ENCODE results near the gene DENND1A. TPM values are rescaled to one million over a fixed set of nuclear protein-coding genes. Genes with fewer than 3 reads are reported as not detected.

DENND1A gene
- total RNA-seq, 1 experiment from 2014 or later: 42.5 TPM

DNA sequence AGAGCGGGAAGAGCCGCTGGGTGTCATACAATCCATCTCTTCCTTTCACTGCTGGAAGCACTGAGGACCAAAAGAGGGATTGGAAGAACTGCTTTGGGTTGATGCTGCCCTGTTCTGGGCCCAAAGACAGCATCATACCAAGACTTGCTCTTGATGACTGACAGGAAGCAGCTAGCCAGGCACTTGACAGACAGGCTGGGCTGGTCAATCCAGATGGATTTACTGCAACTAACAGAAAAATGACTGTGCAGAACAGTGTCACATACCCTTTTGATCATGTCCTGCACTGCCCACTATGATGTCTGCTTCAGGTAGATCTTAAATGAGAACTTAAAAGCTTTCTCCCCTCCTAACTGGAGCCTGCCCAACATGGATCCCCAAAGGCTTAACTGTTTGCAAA lies 416.4 kb downstream of the DENND1A start:
- ChIA-PET POLR2A (no interaction called here), CTCF (no interaction called here)
- H3K27me3 Mint-ChIP-seq (ENCODE audit: insufficient read depth, unreplicated experiment): no peaks in the 10 kb centered on the region
- TF ChIP-seq, protein P1, sequence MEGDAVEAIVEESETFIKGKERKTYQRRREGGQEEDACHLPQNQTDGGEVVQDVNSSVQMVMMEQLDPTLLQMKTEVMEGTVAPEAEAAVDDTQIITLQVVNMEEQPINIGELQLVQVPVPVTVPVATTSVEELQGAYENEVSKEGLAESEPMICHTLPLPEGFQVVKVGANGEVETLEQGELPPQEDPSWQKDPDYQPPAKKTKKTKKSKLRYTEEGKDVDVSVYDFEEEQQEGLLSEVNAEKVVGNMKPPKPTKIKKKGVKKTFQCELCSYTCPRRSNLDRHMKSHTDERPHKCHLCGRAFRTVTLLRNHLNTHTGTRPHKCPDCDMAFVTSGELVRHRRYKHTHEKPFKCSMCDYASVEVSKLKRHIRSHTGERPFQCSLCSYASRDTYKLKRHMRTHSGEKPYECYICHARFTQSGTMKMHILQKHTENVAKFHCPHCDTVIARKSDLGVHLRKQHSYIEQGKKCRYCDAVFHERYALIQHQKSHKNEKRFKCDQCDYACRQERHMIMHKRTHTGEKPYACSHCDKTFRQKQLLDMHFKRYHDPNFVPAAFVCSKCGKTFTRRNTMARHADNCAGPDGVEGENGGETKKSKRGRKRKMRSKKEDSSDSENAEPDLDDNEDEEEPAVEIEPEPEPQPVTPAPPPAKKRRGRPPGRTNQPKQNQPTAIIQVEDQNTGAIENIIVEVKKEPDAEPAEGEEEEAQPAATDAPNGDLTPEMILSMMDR (IDR thresholded peaks at IDR 0.05; ENCODE audit: unreplicated experiment): no peak
- DNase-seq (ENCODE audit: unreplicated experiment): no peak
- H3K36me3 Mint-ChIP-seq (ENCODE audit: insufficient read depth, unreplicated experiment): no peaks in the 10 kb centered on the region
- intact Hi-C loops (cut with micrococcal nuclease): no loop called here
- no peaks in the 10 kb centered on the region for H3K4me1 Mint-ChIP-seq (ENCODE audit: insufficient read depth, unreplicated experiment)
- H3K27ac Mint-ChIP-seq (ENCODE audit: low read depth, unreplicated experiment): no peak overlapping the region
- no peaks in the 10 kb centered on the region for H3K9me3 Mint-ChIP-seq (ENCODE audit: unreplicated experiment)
- no peak overlapping the region for H3K4me3 Mint-ChIP-seq (ENCODE audit: unreplicated experiment)
- BruUV-seq (replicated peaks): no TSS peak

DNA sequence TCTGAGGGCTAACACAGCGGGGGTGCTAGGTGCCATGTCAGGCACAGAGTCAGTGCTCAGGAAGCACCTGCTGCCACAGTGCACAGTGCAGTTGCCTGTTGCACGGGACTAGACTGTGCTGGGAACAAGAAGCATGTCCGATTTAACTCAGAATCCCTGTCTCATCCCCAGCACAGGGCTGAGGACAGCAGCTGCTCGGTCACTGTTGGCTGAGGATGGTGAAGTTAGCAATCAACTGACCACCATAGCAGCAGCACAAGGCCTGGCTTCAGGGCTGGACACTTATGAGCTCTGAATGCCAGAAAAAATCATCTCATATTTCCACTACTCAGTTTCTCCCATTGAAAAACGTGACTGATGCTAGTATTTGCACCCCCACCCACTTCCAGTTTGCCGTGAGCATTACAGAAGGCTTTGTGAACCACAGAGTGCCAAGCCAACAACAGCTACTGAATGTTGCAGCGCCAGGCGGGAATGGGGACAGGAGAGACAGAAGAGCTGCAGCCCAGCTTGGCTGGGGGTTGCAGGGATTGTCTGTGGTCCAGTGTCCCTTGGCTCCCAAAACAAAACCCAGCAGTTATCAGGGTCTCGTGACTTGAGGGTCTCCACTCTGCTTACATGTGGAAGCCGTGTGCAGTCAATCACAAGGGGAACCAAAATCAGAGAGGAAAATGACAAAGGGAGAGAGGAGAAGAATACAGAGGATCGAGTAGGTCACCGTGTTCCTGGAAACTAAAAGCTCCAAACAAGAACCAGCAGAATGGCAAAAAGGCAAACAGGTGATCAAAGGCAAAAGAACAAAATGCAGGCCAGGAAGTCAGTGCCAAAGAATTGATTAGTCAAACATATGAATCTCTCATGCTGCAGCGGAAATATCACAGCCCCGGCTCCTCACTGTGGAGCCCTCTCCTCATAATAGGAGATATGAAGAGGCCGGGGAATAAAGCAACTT lies 418.3 kb downstream of the DENND1A start:
- no peak for DNase-seq (ENCODE audit: unreplicated experiment)
- Mint-ChIP-seq H3K36me3 (ENCODE audit: insufficient read depth, unreplicated experiment) (no peaks in the 10 kb centered on the region), H3K4me3 (ENCODE audit: unreplicated experiment) (no peak overlapping the region), H3K27me3 (ENCODE audit: insufficient read depth, unreplicated experiment) (no peaks in the 10 kb centered on the region), H3K27ac (ENCODE audit: low read depth, unreplicated experiment) (no peak overlapping the region), H3K4me1 (ENCODE audit: insufficient read depth, unreplicated experiment) (no peaks in the 10 kb centered on the region), H3K9me3 (ENCODE audit: unreplicated experiment) (no peaks in the 10 kb centered on the region)
- TF ChIP-seq, protein P1 (IDR thresholded peaks at IDR 0.05; ENCODE audit: unreplicated experiment): no peak
- CTCF ChIA-PET: no interaction called here
- intact Hi-C loops (cut with micrococcal nuclease): no loop called here
- BruUV-seq (replicated peaks): no TSS peak
- POLR2A ChIA-PET: no interaction called here

DNA sequence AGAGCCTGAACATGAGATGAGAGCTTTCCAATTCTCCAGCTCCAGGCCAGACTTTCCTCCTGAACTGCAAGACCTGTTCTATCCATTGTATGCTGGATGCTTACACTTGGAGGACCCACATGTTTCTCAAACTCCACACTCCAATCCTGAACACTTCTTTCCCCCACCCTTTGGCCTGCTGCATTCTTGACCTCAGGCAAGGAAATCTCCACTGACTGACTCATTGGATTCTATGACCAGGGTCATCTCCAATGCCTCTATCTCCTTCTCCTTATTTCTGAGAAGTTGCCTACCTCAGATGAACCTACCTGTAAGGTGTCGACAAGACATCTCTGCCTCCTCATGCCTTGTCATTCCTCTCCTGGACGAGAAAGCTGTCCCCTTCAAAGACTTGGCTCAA lies 420.3 kb downstream of the DENND1A start:
- CTCF ChIA-PET: no interaction called here
- POLR2A ChIA-PET: no interaction called here
- Mint-ChIP-seq H3K36me3 (ENCODE audit: insufficient read depth, unreplicated experiment) (no peaks in the 10 kb centered on the region), H3K4me3 (ENCODE audit: unreplicated experiment) (no peak overlapping the region), H3K27me3 (ENCODE audit: insufficient read depth, unreplicated experiment) (no peaks in the 10 kb centered on the region), H3K9me3 (ENCODE audit: unreplicated experiment) (no peaks in the 10 kb centered on the region), H3K4me1 (ENCODE audit: insufficient read depth, unreplicated experiment) (no peaks in the 10 kb centered on the region), H3K27ac (ENCODE audit: low read depth, unreplicated experiment) (no peak overlapping the region)
- DNase-seq (ENCODE audit: unreplicated experiment): no peak
- BruUV-seq (replicated peaks): no TSS peak
- intact Hi-C loops (cut with micrococcal nuclease): no loop called here
- TF ChIP-seq, protein P1 (IDR thresholded peaks at IDR 0.05; ENCODE audit: unreplicated experiment): no peak

DNA sequence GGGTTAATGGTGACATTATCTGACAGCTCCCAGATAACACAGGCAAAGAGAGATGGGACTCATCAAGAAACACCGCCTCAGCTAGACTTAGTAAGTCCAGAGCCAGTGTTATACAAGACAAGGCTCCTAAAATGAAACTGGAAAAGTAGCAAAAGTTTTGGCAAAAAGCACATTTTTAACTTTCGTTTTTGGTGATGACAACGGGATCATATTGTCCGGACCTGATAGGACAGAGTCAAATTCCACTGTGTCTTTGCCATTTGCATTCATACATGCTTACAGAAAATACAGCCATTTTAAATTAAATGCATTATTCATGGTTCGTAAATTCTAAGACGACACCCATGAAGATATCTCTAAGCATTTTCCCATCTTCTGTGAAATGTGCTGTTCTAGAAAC lies 421.9 kb downstream of the DENND1A start:
- H3K9me3 Mint-ChIP-seq (ENCODE audit: unreplicated experiment): no peaks in the 10 kb centered on the region
- H3K4me1 Mint-ChIP-seq (ENCODE audit: insufficient read depth, unreplicated experiment): no peaks in the 10 kb centered on the region
- CTCF ChIA-PET: interaction anchor here (0.7 kb wide), 1 partner anchor 169 kb away, joined by 4 read pairs; no protein-coding TSS in a partner anchor
- no peaks in the 10 kb centered on the region for H3K27me3 Mint-ChIP-seq (ENCODE audit: insufficient read depth, unreplicated experiment)
- H3K36me3 Mint-ChIP-seq (ENCODE audit: insufficient read depth, unreplicated experiment): no peaks in the 10 kb centered on the region
- TF ChIP-seq, protein P1 (IDR thresholded peaks at IDR 0.05; ENCODE audit: unreplicated experiment): no peak
- no peak for DNase-seq (ENCODE audit: unreplicated experiment)
- H3K27ac Mint-ChIP-seq (ENCODE audit: low read depth, unreplicated experiment): no peak overlapping the region
- H3K4me3 Mint-ChIP-seq (ENCODE audit: unreplicated experiment): no peak overlapping the region
- intact Hi-C loops (cut with micrococcal nuclease): no loop called here
- BruUV-seq (replicated peaks): no TSS peak
- POLR2A ChIA-PET: no interaction called here
